SK-N-SH treated with all-trans-retinoic acid at 6 μM for 48 hours (cell line): ENCODE data around the gene ZP3.
A peak's percentile ranks its signal among the peaks of the same experiment; 100 is the strongest.
"Not testable (repeated sequence)": the region's sequence is repeated elsewhere in the genome, so short reads cannot be mapped to it uniquely, and the experiment has no call there.

ENCODE experiments used
- ATAC-seq: fragments of 200-7000 bp; cut with Tn5 transposase; 3 replicates; pipeline ENCODE4 v1.9.1; 2020; ENCODE audit warnings: mild to moderate bottlenecking, moderate library complexity
- ARNTL ChIP-seq: fragments of 450-650 bp; formaldehyde crosslinking; IDR thresholded peaks from 2 replicates; pipeline ENCODE4 v1.5.0; 2020; ENCODE audit warnings: low read depth, mild to moderate bottlenecking, moderate library complexity, borderline replicate concordance
- BACH2 ChIP-seq: fragments of 250-450 bp; sonication (Bioruptor Pico); IDR thresholded peaks from 2 replicates; pipeline ENCODE4 v1.9.0; 2021; ENCODE audit warnings: mild to moderate bottlenecking, borderline replicate concordance
- CSDC2 ChIP-seq: fragments of 250-450 bp; sonication (Bioruptor Pico); IDR thresholded peaks from 2 replicates; pipeline ENCODE4 v1.5.0; 2020; ENCODE audit warnings: mild to moderate bottlenecking, moderate library complexity
- CSRNP3 ChIP-seq: fragments of 250-450 bp; sonication (Bioruptor Pico); IDR thresholded peaks from 2 replicates; pipeline ENCODE4 v1.5.1; 2021; ENCODE audit warnings: mild to moderate bottlenecking, moderate library complexity
- ESRRG ChIP-seq: fragments of 250-450 bp; sonication (Bioruptor Pico); IDR thresholded peaks from 2 replicates; pipeline ENCODE4 v1.6.1; 2021; ENCODE audit warnings: mild to moderate bottlenecking
- GLIS3 ChIP-seq: fragments of 250-450 bp; sonication (Bioruptor Pico); IDR thresholded peaks from 2 replicates; pipeline ENCODE4 v1.5.0; 2020; ENCODE audit warnings: mild to moderate bottlenecking, moderate library complexity
- ISL1 ChIP-seq: fragments of 250-450 bp; sonication (Bioruptor Pico); IDR thresholded peaks from 2 replicates; pipeline ENCODE4 v2.1.2; 2022; ENCODE audit warnings: mild to moderate bottlenecking, moderate library complexity
- OSR1 ChIP-seq: fragments of 250-450 bp; sonication (Bioruptor Pico); IDR thresholded peaks from 2 replicates; pipeline ENCODE4 v1.8.0; 2022; ENCODE audit warnings: moderate library complexity, mild to moderate bottlenecking, inconsistent platforms
- PPARA ChIP-seq: fragments of 250-450 bp; sonication (Bioruptor Pico); IDR thresholded peaks from 2 replicates; pipeline ENCODE4 v1.5.0; 2020; ENCODE audit warnings: mild to moderate bottlenecking, borderline replicate concordance
- RARB ChIP-seq: fragments of 250-450 bp; sonication (Bioruptor Pico); IDR thresholded peaks from 2 replicates; pipeline ENCODE4 v1.8.0; 2021; ENCODE audit warnings: mild to moderate bottlenecking, moderate library complexity
- SNAI2 ChIP-seq: fragments of 250-450 bp; sonication (Bioruptor Pico); IDR thresholded peaks from 2 replicates; pipeline ENCODE4 v1.5.0; 2020; ENCODE audit warnings: mild to moderate bottlenecking, moderate library complexity
- TOX ChIP-seq: fragments of 250-450 bp; sonication (Bioruptor Pico); IDR thresholded peaks from 2 replicates; pipeline ENCODE4 v1.8.0; 2021; ENCODE audit warnings: mild to moderate bottlenecking, moderate library complexity, borderline replicate concordance
- ZC3H10 ChIP-seq: fragments of 250-450 bp; sonication (Bioruptor Pico); IDR thresholded peaks from 2 replicates; pipeline ENCODE4 v1.5.1; 2021; ENCODE audit warnings: mild to moderate bottlenecking, moderate library complexity
- ZFP3 ChIP-seq: fragments of 250-450 bp; sonication (Bioruptor Pico); IDR thresholded peaks from 2 replicates; pipeline ENCODE4 v1.5.0; 2020; ENCODE audit warnings: mild to moderate bottlenecking, moderate library complexity
- ZFP30 ChIP-seq: fragments of 450-650 bp; formaldehyde crosslinking; IDR thresholded peaks from 2 replicates; pipeline ENCODE4 v1.5.0; 2022; ENCODE audit warnings: mild to moderate bottlenecking, moderate library complexity
- ZNF565 ChIP-seq: fragments of 450-650 bp; formaldehyde crosslinking; conservative IDR thresholded peaks from 2 replicates; pipeline ENCODE4 v1.5.0; 2020; ENCODE audit warnings: low read depth, mild to moderate bottlenecking, moderate library complexity
- ZNF70 ChIP-seq: fragments of 450-650 bp; formaldehyde crosslinking; IDR thresholded peaks from 2 replicates; pipeline ENCODE4 v1.5.0; 2020; ENCODE audit warnings: mild to moderate bottlenecking, moderate library complexity
- ZNF8 ChIP-seq: fragments of 450-650 bp; formaldehyde crosslinking; IDR thresholded peaks from 2 replicates; pipeline ENCODE4 v1.5.0; 2020; ENCODE audit warnings: mild to moderate bottlenecking, moderate library complexity
- TF ChIP-seq, protein P1 (sequence below): fragments of 250-450 bp; sonication (Bioruptor Pico); IDR thresholded peaks from 2 replicates; pipeline ENCODE4 v1.5.1; 2020; ENCODE audit warnings: low read depth, mild to moderate bottlenecking, moderate library complexity
- TF ChIP-seq, protein P2 (sequence below): fragments of 250-450 bp; sonication (Bioruptor Pico); IDR thresholded peaks from 2 replicates; pipeline ENCODE4 v1.8.0; 2020; ENCODE audit warnings: mild to moderate bottlenecking, moderate library complexity, borderline replicate concordance
- TF ChIP-seq, protein P3 (sequence below): fragments of 250-450 bp; sonication (Bioruptor Pico); IDR thresholded peaks from 2 replicates; pipeline ENCODE4 v1.5.0; 2020; ENCODE audit warnings: mild to moderate bottlenecking, moderate library complexity
- TF ChIP-seq, protein P4 (sequence below): fragments of 250-450 bp; sonication (Bioruptor Pico); IDR thresholded peaks from 2 replicates; pipeline ENCODE4 v1.8.0; 2021; ENCODE audit warnings: low read depth, mild to moderate bottlenecking, moderate library complexity, borderline replicate concordance

The ZP3 gene

GRCh38 chr7:76411626-76412025 is 13.1 kb upstream of the ZP3 start:
- TF ChIP-seq ZNF565 (CRISPR knock-in tag) (no peak), TOX (no peak), ZC3H10 (no peak), GLIS3 (CRISPR knock-in tag) (no peak), BACH2 (no peak), ZNF70 (CRISPR knock-in tag) (no peak)
- TF ChIP-seq, protein P1, sequence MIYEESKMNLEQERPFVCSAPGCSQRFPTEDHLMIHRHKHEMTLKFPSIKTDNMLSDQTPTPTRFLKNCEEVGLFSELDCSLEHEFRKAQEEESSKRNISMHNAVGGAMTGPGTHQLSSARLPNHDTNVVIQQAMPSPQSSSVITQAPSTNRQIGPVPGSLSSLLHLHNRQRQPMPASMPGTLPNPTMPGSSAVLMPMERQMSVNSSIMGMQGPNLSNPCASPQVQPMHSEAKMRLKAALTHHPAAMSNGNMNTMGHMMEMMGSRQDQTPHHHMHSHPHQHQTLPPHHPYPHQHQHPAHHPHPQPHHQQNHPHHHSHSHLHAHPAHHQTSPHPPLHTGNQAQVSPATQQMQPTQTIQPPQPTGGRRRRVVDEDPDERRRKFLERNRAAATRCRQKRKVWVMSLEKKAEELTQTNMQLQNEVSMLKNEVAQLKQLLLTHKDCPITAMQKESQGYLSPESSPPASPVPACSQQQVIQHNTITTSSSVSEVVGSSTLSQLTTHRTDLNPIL (CRISPR knock-in tag), result no peak

DNA sequence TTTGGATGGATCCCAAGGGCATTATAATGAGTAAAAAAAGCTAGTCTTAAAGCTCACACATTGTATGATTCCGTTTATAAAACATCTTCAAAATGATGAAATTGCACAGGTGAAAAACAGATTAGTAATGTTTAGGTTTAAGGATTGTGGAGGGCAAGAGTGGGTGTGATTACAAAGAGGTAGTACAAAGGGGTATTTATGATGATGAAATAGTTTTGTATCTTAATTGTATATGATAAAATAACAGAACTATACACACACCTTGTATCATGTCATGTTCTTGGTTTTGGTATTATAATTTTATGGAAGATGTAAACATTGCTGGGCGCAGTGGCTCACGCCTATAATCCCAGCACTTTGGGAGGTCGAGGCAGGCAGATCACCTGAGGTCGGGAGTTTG is 12.5 kb upstream of the ZP3 start:
- no peak for TF ChIP-seq TOX
- TF ChIP-seq, protein P2, sequence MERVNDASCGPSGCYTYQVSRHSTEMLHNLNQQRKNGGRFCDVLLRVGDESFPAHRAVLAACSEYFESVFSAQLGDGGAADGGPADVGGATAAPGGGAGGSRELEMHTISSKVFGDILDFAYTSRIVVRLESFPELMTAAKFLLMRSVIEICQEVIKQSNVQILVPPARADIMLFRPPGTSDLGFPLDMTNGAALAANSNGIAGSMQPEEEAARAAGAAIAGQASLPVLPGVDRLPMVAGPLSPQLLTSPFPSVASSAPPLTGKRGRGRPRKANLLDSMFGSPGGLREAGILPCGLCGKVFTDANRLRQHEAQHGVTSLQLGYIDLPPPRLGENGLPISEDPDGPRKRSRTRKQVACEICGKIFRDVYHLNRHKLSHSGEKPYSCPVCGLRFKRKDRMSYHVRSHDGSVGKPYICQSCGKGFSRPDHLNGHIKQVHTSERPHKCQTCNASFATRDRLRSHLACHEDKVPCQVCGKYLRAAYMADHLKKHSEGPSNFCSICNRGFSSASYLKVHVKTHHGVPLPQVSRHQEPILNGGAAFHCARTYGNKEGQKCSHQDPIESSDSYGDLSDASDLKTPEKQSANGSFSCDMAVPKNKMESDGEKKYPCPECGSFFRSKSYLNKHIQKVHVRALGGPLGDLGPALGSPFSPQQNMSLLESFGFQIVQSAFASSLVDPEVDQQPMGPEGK (CRISPR knock-in tag), result no peak
- no peak for ATAC-seq

More at GRCh38 chr7:76411626-76412025, 13.1 kb upstream of the ZP3 start:
- no peak for ATAC-seq

- ATAC-seq, result not testable (repeated sequence)
These were observed 7.0 kb upstream of the ZP3 start for GRCh38 chr7:76417654-76418310.

DNA sequence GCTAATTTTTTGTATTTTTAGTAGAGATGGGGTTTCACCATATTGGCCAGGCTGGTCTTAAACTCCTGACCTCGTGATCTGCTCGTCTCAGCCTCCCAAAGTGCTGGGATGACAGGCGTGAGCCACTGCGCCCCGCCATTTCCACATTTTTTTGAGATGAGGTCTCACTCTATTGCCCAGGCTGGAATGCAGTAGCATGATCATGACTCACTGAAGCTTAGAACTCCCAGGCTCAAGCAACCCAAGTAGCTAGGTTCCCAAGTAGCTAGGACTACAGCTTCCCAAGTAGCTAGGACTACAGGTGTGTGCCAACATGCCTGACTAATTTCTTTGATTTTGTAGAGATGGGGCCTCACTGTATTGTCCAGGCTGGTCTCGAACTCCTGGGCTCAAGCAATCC is 3.7 kb upstream of the ZP3 start:
- peak; percentile 93 for ATAC-seq

DNA sequence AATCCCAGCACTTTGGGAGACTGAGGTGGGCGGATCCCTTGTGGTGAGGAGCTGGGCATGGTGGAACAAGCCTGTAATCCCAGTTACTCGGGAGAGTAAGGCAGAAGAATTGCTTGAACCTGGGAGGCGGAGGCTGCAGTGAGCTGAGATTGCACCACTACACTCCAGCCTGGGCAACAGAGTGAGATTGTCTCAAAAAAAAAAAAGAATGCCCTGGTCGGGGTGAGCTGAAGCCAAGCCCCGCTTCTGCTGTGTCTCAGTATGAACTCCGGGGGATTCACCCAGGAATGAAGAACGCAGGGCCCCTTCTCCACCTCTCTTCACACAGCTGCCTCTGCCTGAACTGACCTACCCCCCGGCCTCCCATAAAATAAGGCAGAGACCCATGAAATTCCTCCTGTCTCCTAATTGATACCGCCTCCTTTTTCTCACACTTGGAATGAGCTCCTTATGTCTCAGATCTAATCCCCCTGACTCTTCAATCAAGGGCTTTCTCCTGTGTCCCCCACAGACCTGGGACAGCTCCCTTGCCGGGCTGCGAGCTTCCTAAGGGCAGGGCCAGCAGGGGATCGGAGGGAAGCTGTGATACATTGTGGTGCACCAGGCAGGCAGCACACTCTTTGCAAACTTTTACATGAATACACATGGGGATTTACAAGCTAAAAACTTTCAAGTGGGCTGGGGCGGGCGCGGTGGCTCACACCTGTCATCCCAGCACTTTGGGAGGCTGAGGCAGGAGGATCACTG is 911 bp upstream of the ZP3 start:
- ATAC-seq, result no peak
- TF ChIP-seq SNAI2, result no peak
- no peak for TF ChIP-seq ISL1 (CRISPR knock-in tag)
- TF ChIP-seq TOX, result no peak
- TF ChIP-seq ARNTL (CRISPR knock-in tag), result no peak
- TF ChIP-seq ZC3H10, result no peak
- TF ChIP-seq BACH2, result no peak
- no peak for TF ChIP-seq ZNF565 (CRISPR knock-in tag)
- no peak for TF ChIP-seq RARB (CRISPR knock-in tag)

DNA sequence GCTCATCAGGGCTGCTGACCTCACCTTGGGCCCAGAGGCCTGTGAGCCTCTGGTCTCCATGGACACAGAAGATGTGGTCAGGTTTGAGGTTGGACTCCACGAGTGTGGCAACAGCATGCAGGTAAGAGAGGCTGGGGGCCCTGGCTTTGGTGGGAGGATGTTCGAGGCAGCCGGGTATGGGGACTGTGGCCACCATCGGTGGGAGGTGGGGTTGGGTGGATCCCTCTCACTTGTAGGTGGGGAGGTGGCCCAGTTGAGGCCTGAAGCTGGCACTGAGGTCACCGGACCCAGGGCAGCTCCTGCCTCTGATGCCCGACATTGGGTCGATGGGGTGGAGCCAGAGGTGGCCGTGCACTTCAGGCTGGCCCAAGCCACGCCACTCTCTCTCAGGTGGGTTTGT is 406 bp downstream of the ZP3 start:
- TF ChIP-seq SNAI2 (no peak), ZC3H10 (no peak), ZFP3 (CRISPR knock-in tag) (no peak), CSDC2 (CRISPR knock-in tag) (no peak), ZNF565 (CRISPR knock-in tag) (no peak), CSRNP3 (CRISPR knock-in tag) (no peak), ISL1 (CRISPR knock-in tag) (no peak), RARB (CRISPR knock-in tag) (no peak), ZFP30 (CRISPR knock-in tag) (no peak), ARNTL (CRISPR knock-in tag) (no peak), ZNF8 (CRISPR knock-in tag) (no peak), OSR1 (CRISPR knock-in tag) (no peak), PPARA (no peak), GLIS3 (CRISPR knock-in tag) (no peak), ESRRG (CRISPR knock-in tag) (no peak)
- TF ChIP-seq, protein P3, sequence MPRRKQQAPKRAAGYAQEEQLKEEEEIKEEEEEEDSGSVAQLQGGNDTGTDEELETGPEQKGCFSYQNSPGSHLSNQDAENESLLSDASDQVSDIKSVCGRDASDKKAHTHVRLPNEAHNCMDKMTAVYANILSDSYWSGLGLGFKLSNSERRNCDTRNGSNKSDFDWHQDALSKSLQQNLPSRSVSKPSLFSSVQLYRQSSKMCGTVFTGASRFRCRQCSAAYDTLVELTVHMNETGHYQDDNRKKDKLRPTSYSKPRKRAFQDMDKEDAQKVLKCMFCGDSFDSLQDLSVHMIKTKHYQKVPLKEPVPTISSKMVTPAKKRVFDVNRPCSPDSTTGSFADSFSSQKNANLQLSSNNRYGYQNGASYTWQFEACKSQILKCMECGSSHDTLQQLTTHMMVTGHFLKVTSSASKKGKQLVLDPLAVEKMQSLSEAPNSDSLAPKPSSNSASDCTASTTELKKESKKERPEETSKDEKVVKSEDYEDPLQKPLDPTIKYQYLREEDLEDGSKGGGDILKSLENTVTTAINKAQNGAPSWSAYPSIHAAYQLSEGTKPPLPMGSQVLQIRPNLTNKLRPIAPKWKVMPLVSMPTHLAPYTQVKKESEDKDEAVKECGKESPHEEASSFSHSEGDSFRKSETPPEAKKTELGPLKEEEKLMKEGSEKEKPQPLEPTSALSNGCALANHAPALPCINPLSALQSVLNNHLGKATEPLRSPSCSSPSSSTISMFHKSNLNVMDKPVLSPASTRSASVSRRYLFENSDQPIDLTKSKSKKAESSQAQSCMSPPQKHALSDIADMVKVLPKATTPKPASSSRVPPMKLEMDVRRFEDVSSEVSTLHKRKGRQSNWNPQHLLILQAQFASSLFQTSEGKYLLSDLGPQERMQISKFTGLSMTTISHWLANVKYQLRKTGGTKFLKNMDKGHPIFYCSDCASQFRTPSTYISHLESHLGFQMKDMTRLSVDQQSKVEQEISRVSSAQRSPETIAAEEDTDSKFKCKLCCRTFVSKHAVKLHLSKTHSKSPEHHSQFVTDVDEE (CRISPR knock-in tag), result no peak
- TF ChIP-seq, protein P4, sequence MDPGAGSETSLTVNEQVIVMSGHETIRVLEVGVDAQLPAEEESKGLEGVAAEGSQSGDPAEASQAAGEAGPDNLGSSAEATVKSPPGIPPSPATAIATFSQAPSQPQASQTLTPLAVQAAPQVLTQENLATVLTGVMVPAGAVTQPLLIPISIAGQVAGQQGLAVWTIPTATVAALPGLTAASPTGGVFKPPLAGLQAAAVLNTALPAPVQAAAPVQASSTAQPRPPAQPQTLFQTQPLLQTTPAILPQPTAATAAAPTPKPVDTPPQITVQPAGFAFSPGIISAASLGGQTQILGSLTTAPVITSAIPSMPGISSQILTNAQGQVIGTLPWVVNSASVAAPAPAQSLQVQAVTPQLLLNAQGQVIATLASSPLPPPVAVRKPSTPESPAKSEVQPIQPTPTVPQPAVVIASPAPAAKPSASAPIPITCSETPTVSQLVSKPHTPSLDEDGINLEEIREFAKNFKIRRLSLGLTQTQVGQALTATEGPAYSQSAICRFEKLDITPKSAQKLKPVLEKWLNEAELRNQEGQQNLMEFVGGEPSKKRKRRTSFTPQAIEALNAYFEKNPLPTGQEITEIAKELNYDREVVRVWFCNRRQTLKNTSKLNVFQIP (CRISPR knock-in tag), result no peak
- TF ChIP-seq, protein P1 (CRISPR knock-in tag), result no peak
- ATAC-seq, result no peak
